Kidney epithelial cell (primary cell): Measurements from ENCODE around the gene ALDH7A1. TPM values are rescaled to one million over a fixed set of nuclear protein-coding genes. Genes with fewer than 3 reads are reported as not detected.

Experiments used
- DNase-seq: peaks from one replicate; pipeline ENCODE4 v3.0.0-alpha.2; 2010; ENCODE audit warnings: low read depth
- H3K27me3 ChIP-seq: 2 replicates; pipeline ENCODE4 v1.6.0; 2011; ENCODE audit warnings: low read length; ENCODE audit not compliant: control insufficient read depth, insufficient read depth
- H3K36me3 ChIP-seq: 2 replicates; pipeline ENCODE4 v1.5.1; 2011; ENCODE audit warnings: low read length; ENCODE audit not compliant: control insufficient read depth, insufficient read depth
- H3K4me3 ChIP-seq: 2 replicates; pipeline ENCODE4 v1.5.1; 2011; ENCODE audit warnings: low read depth, mild to moderate bottlenecking, control low read depth, low read length
- CTCF ChIP-seq: IDR thresholded peaks from 2 replicates; pipeline ENCODE4 v1.5.1; 2011; ENCODE audit warnings: mild to moderate bottlenecking, moderate library complexity, low read length, control low read depth, inconsistent platforms; ENCODE audit not compliant: insufficient read depth, poor library complexity, severe bottlenecking
- total RNA-seq: library from RNA; depleted of rRNA; stranded (reverse); fragments of >200 nt; gene quantifications from 2 replicates; pipeline ENCODE4 v1.2.3, GENCODE V29; 2015

The ALDH7A1 gene
- total RNA-seq, 1 donor from 2014 or later, result 35.2 TPM

- peaks cover 1% of the 10 kb centered on the region for H3K36me3 ChIP-seq
- no peak overlapping the region for H3K4me3 ChIP-seq
These were observed 19.0 kb upstream of the ALDH7A1 start for GRCh38 chr5:126613941-126614592.

GRCh38 chr5:126610616-126611015 is 15.6 kb upstream of the ALDH7A1 start:
- no peak overlapping the region for H3K4me3 ChIP-seq
- no peaks in the 10 kb centered on the region for H3K27me3 ChIP-seq
- no peaks in the 10 kb centered on the region for H3K36me3 ChIP-seq
- DNase-seq, result no peak
- TF ChIP-seq CTCF, result no peak

More at GRCh38 chr5:126613941-126614592, 19.0 kb upstream of the ALDH7A1 start:
- no peak for DNase-seq
- TF ChIP-seq CTCF, result no peak
- no peaks in the 10 kb centered on the region for H3K27me3 ChIP-seq

GRCh38 chr5:126610160-126610559 is 15.1 kb upstream of the ALDH7A1 start:
- H3K27me3 ChIP-seq, result no peaks in the 10 kb centered on the region
- no peaks in the 10 kb centered on the region for H3K36me3 ChIP-seq
- TF ChIP-seq CTCF, result no peak
- no peak overlapping the region for H3K4me3 ChIP-seq
- DNase-seq, result no peak

- Histone ChIP-seq H3K36me3 (no peaks in the 10 kb centered on the region), H3K4me3 (no peak overlapping the region), H3K27me3 (no peaks in the 10 kb centered on the region)
- TF ChIP-seq CTCF, result no peak
- no peak for DNase-seq
These were observed 10.5 kb upstream of the ALDH7A1 start for GRCh38 chr5:126605525-126605924.

- Histone ChIP-seq H3K4me3 (no peak overlapping the region), H3K36me3 (no peaks in the 10 kb centered on the region), H3K27me3 (no peaks in the 10 kb centered on the region)
- no peak for DNase-seq
- TF ChIP-seq CTCF, result no peak
These were observed 8.5 kb upstream of the ALDH7A1 start for GRCh38 chr5:126603402-126603991.
